Skeletal muscle cell (primary cell): ENCODE measurements around the gene ATXN2.
"Not testable (repeated sequence)": the region's sequence is repeated elsewhere in the genome, so short reads cannot be mapped to it uniquely, and the experiment has no call there.

Experiments
- DNase-seq: peaks from one replicate; pipeline ENCODE4 v3.0.0-alpha.2; 2010; ENCODE audit warnings: low read depth
- H3K4me3 ChIP-seq: 2 replicates; pipeline ENCODE4 v1.5.1; 2011; ENCODE audit warnings: low read depth, mild to moderate bottlenecking, control low read depth, low read length, moderate library complexity

Gene ATXN2

GRCh38 chr12:111410431-111411184 is 188.5 kb downstream of the ATXN2 start:
- no peak overlapping the region for H3K4me3 ChIP-seq

GRCh38 chr12:111409780-111410430 is 189.2 kb downstream of the ATXN2 start:
- H3K4me3 ChIP-seq = no peak overlapping the region
- peak; percentile 81 for DNase-seq

More at GRCh38 chr12:111410431-111411184, 188.5 kb downstream of the ATXN2 start:
- DNase-seq = no peak

GRCh38 chr12:111409403-111409779 is 189.7 kb downstream of the ATXN2 start:
- no peak for DNase-seq
- peak overlapping the region; percentile 14 for H3K4me3 ChIP-seq

- peak overlapping the region; percentile 14 for H3K4me3 ChIP-seq
- DNase-seq = no peak
Measured at GRCh38 chr12:111408686-111409402, 190.3 kb downstream of the ATXN2 start.

GRCh38 chr12:111408116-111408440 is 191.0 kb downstream of the ATXN2 start:
- no peak for DNase-seq
- H3K4me3 ChIP-seq = no peak overlapping the region

- H3K4me3 ChIP-seq = peak overlapping the region; percentile 92
- no peak for DNase-seq
Measured at GRCh38 chr12:111407377-111408115, 191.6 kb downstream of the ATXN2 start.

GRCh38 chr12:111406474-111407376 is 192.4 kb downstream of the ATXN2 start:
- no peak for DNase-seq

GRCh38 chr12:111405859-111406473 is 193.1 kb downstream of the ATXN2 start, which contains the start of gene SH2B3:
TSS of gene SH2B3 (plus strand) at chr12:111405923. CDS start at chr12:111418146, 12,223 bp downstream.
- peak within 1 kb of the TSS; percentile 92 for H3K4me3 ChIP-seq
- DNase-seq = no peak

More at GRCh38 chr12:111406474-111407376, 192.4 kb downstream of the ATXN2 start:
- peak overlapping the region; percentile 92 for H3K4me3 ChIP-seq

GRCh38 chr12:111405149-111405858 is 193.8 kb downstream of the ATXN2 start:
- H3K4me3 ChIP-seq = peak overlapping the region; percentile 92
- DNase-seq = peak; percentile 57

GRCh38 chr12:111404362-111405148 is 194.6 kb downstream of the ATXN2 start:
- peak overlapping the region; percentile 92 for H3K4me3 ChIP-seq
- DNase-seq = no peak

- not testable (repeated sequence) for DNase-seq, H3K4me3 ChIP-seq
Measured at GRCh38 chr12:111402490-111402824, 196.7 kb downstream of the ATXN2 start.
